ENCODE results near the gene DPP4.
"Not testable (repeated sequence)": the region's sequence is repeated elsewhere in the genome, so short reads cannot be mapped to it uniquely, and the experiment has no call there.

DPP4 gene

GRCh38 chr2:161982548-161983330 lies 91.3 kb downstream of the DPP4 start:
- in situ Hi-C loops (cut with MboI; ENCODE audit: low sequenced_read_pairs, unreplicated experiment), result no loop called here
- TF ChIP-seq, protein P1, sequence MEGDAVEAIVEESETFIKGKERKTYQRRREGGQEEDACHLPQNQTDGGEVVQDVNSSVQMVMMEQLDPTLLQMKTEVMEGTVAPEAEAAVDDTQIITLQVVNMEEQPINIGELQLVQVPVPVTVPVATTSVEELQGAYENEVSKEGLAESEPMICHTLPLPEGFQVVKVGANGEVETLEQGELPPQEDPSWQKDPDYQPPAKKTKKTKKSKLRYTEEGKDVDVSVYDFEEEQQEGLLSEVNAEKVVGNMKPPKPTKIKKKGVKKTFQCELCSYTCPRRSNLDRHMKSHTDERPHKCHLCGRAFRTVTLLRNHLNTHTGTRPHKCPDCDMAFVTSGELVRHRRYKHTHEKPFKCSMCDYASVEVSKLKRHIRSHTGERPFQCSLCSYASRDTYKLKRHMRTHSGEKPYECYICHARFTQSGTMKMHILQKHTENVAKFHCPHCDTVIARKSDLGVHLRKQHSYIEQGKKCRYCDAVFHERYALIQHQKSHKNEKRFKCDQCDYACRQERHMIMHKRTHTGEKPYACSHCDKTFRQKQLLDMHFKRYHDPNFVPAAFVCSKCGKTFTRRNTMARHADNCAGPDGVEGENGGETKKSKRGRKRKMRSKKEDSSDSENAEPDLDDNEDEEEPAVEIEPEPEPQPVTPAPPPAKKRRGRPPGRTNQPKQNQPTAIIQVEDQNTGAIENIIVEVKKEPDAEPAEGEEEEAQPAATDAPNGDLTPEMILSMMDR (IDR thresholded peaks at IDR 0.05; ENCODE audit: borderline replicate concordance, control extremely low read depth, extremely low read depth, insufficient read depth, missing control alignments), result no peak
- no peak for DNase-seq (ENCODE audit: low spot score)

DNA sequence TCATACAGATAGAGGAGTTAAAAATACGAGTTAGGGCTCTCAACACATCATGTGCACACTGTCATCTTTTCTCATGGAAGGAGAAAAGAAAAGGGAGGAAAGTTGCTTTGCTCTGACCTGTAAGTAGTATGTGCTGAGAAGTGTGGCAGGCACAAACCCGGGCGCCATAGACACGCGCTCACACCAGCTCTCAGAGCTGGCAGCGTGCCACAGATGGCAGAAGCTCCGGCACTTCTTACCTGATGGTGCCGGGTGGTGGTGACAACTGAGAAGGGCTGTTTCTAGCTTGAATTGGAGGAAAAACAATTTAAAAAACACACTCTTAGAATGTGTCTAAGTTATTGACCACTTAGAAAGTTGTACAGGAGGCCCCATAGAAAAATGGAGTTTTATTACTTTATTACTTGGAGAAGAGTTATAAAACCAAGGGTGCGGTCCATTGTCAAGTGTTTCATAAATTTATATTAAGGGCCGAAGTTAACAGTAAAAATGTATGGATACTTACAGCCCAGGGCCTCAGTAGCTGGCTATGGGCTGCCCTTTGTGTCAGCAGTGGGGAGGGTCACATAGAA lies 92.2 kb downstream of the DPP4 start:
- no peak for DNase-seq (ENCODE audit: low spot score)
- TF ChIP-seq, protein P1 (IDR thresholded peaks at IDR 0.05; ENCODE audit: borderline replicate concordance, control extremely low read depth, extremely low read depth, insufficient read depth, missing control alignments), result no peak
- in situ Hi-C loops (cut with MboI; ENCODE audit: low sequenced_read_pairs, unreplicated experiment), result no loop called here

- TF ChIP-seq, protein P1 (IDR thresholded peaks at IDR 0.05; ENCODE audit: borderline replicate concordance, control extremely low read depth, extremely low read depth, insufficient read depth, missing control alignments), result no peak
- no peak for DNase-seq (ENCODE audit: low spot score)
- in situ Hi-C loops (cut with MboI; ENCODE audit: low sequenced_read_pairs, unreplicated experiment), result no loop called here
Observed at GRCh38 chr2:161980976-161981375, 93.0 kb downstream of the DPP4 start.

DNA sequence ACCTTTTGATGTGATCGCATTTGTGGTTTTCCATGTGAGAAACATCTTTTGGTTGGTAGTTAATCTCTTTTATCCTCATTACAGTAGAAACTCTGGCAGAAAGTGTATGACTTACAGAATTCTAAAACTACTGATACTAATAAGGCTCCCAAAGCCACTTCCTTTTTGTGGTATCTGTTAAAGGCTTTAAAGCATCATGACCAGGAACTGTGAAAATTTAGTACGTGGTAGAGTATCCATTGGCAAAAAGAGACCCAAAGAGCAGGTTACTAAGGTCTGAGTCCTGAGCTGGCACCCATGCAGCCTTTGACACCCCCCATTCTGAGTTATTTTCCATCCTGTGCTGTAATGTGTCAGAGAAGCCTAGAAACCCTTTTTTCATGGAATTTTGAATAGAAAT lies 94.5 kb downstream of the DPP4 start:
- DNase-seq (ENCODE audit: low spot score), result no peak
- in situ Hi-C loops (cut with MboI; ENCODE audit: low sequenced_read_pairs, unreplicated experiment), result no loop called here

GRCh38 chr2:161977926-161978325 lies 96.1 kb downstream of the DPP4 start:
- in situ Hi-C loops (cut with MboI; ENCODE audit: low sequenced_read_pairs, unreplicated experiment); DNase-seq (ENCODE audit: low spot score): not testable (repeated sequence)

More for the DNA sequence above, 94.5 kb downstream of the DPP4 start:
- TF ChIP-seq, protein P1 (IDR thresholded peaks at IDR 0.05; ENCODE audit: borderline replicate concordance, control extremely low read depth, extremely low read depth, insufficient read depth, missing control alignments), result no peak

DNA sequence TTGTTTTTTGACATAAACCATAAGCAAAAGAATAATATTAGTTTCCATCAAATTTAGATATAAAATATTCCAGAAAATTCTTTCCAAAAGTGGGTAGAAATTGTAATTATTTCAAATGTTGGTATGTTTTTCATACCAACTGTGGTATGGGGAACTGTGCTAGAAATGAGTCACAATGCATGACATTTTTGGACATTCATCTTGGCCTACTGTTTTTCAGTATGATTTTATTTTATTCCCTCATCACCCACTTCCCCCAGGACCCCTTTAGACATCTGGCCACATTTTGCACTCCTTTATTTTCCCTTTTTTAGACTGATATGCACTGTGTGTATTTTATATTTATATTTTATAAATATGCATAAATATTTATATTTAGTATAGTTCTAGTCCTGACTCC lies 97.1 kb downstream of the DPP4 start:
- no peak for DNase-seq (ENCODE audit: low spot score)
- in situ Hi-C loops (cut with MboI; ENCODE audit: low sequenced_read_pairs, unreplicated experiment), result no loop called here
- TF ChIP-seq, protein P1 (IDR thresholded peaks at IDR 0.05; ENCODE audit: borderline replicate concordance, control extremely low read depth, extremely low read depth, insufficient read depth, missing control alignments), result no peak

GRCh38 chr2:161976295-161976694 lies 97.7 kb downstream of the DPP4 start:
- TF ChIP-seq, protein P1 (IDR thresholded peaks at IDR 0.05; ENCODE audit: borderline replicate concordance, control extremely low read depth, extremely low read depth, insufficient read depth, missing control alignments), result no peak
- DNase-seq (ENCODE audit: low spot score), result no peak
- in situ Hi-C loops (cut with MboI; ENCODE audit: low sequenced_read_pairs, unreplicated experiment), result no loop called here

Measured in GM13976 (cell line).